ENCODE data around the gene MTUS2.
"Not testable (repeated sequence)": the region's sequence is repeated elsewhere in the genome, so short reads cannot be mapped to it uniquely, and the experiment has no call there.

Gene MTUS2

DNA sequence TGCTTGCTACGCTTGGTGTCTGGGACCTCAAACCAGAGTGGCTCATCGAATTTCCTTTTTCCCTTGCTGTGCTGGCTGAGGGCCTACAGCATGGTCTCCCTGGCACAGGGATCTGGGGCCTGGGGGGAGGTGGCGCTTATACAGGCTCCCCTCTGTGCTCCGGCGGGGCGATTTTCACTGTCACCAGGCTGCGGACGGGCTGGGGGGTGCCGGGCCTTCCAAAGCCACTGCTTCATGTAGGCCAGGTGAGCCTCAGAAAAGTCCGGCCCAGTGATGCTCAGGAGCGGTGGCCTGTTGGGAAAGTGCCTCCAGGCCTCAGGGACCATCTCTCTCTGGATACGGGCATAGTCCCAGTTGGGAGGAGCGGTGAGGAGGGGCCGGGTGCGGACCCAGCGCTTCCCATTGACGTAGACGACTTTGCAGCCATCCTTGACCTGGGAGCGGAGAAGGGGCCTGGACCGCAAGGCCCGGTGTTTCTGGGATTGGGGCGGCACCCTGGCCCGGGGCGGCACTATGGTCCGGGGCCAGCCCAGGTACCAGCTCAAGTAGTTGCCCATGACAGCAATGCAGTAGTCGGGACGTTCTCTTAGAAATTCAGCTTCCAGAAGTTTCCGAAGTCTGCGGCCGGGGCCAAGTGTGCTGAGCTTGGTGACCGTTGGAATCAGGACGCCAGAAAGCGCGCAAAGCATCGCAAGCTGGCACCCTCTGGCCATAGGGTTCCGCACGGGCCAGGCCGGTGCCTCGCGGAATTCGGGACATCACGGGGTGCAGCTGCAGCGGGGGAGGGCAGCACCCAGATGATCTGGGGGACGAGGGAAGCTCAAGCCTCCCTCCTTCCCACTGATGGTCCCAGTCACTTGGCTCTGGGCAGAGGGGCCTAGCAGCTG lies 519.5 kb downstream of the MTUS2 start:
- no peak for DNase-seq

DNA sequence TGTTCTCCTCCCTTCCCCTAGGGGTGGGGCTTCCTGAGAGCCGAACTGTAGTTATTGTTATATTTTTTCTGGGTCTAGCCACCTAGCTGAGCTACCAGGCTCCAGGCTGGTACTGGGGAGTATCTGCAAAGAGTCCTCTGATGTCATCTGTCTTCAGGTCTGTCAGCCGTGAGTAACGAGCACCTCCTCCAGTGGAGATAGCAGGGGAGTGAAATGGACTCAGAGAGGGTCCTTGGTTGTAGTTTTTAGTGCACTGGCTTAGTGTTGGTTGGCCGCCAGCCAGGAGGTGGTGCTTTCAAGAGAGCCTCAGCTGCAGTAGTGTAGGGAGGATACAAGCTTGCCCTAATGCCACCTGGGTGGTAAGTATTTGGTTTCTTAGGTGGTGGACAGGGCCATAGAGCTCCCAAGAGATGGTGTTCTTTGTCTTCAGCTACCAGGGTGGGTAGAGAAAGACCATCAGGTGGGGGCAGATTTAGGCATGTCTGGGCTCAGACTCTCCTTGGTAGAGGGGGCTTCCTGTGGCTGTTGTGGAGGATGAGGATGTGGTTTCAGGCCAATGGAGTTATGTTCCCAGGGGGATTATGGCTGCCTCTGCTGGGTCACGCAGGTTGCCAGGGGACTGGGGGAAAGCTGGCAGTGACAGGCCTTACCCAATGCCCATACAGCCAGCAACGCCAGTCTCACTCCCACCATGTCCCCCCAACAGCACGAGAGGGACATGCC lies 525.9 kb downstream of the MTUS2 start:
- not testable (repeated sequence) for DNase-seq

DNA sequence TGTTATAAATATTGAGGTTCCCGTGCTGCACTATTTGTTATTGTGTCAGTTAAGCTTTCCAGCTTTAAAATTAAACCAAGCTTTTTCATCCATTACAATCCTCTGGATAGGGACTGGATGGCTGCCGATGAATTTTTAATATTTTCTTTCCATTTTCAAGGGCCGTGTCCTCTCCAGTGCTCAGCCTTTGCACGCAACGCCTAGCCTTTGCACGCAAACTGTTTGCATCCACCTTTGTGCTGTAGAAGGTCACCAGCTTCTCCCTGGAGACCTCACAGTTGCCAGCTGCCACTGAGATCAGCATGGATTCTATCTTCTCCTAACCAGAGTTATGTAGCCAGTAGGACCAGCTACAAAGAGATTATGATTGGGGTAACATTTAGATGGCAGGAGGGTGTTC lies 534.9 kb downstream of the MTUS2 start:
- no peak for DNase-seq

DNA sequence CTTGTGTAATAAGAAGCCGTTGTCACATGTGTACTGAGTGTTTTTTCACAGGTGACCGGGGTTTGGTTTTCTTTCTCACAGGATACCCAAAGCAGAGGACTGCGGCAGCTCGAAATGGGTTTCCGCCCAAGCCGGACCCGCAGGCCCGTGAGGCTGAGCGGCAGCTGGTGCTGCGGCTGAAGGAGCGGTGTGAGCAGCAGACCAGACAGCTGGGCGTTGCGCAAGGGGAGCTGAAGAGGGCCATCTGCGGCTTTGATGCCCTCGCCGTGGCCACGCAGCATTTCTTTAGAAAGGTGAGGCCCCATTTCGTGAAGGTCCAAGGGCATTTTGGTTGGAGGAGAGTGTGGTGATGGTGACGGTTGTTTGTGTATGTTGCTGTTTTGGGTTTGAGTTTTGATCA lies 539.0 kb downstream of the MTUS2 start:
- DNase-seq: no peak

DNA sequence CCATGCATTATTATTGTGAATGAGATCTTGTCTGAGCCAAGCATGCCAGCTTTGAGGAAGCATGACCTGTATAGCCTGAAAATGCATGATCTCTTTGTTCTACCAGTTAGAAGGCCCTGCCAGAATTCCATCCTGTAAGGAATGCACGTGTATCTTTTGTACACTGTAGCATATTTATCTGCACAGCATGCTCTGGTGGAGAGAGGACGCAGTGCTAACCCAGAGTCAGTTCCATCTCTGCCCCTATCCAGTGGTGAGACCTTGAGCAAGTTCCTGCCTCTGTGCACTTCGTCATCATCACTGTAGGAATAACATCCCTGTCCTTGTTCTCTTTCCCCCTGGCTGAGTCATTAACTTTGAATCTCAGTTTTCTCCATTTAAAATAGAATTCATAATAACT lies 541.6 kb downstream of the MTUS2 start:
- DNase-seq: no peak

DNA sequence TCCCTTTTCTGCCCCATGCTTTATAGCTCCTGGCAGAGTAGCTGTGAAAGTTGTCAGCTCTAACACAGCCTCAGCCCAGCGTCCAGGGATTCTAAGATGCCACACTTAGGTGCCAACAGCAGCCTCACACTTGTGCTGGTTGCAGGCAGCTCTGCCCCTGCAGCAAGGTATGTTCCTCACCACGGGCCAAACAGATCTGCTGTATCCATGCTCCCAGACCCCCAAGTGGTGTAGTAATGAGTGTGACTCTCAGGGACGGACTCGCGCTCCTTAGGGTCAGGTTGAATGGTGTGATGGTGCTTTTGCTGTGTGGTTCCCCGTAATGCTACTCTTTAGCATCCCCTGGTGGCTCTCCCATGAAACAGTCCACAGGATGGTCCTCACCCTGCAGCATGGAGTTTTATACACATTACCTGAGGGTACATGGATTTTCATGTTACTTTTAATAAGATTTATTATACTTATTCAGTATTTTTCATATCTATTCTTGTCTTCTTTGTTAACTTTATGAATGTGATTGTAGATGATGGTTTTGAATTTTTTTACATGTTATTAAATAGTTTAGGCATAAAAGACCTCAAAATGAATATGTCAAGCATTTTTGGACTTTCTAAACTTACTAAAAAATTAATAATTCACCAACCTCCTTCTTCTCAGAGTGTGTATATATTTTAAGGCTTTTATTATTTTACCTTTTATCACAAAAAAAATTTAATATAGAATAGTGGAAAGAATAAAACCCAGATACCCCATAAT lies 542.9 kb downstream of the MTUS2 start:
- DNase-seq: peak; percentile 3

DNA sequence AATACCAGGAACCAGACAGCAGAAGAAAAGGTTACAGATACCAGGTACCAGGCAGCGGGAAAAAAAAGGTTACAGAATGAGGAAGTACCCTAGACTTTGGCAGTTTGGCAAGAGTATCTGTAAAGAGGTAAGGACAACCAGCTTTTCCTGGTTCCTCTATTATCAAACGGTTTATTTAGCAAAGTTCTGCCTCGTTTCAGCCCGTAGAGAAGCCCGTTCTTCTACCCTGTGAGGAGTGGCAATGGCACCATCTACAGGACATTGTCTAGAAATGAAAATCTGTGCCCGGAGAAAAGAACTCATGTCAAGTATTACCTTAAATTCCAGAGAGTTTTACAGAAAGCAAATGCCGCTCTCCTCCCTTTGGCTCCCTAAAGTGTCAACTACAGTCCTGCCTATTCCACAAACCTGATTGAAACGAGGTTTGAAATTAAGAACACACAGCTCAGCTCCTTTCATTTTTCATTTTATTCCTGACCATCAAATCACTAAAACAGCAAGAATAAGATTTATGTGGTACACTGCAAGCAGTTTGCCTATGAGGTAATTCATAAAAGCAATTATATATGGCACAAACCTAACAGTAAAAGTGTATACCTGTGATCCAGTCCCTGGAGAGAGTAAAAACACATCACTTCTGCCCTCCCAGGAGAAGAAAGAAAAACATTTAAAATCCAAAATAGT lies 549.1 kb downstream of the MTUS2 start:
- DNase-seq: no peak

DNA sequence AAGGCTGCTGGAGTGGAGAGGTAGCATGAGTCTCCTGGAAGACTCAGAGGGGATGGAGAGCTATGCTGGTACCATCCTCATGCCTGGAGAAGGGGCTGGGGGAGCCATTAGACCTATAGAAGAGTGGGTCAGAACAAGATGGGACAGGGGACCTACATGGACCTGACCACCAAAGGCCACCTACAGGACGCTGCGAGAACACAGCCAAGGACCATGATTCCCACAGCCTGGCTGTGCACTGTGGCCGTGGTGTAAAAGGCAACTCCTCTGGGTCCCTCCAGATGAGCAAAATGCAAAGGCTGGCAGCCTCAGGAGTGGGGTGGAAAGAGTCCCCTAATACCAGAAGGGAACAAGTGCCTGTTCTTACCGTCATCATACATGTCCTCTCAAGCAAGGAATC lies 559.1 kb downstream of the MTUS2 start:
- DNase-seq: no peak

DNA sequence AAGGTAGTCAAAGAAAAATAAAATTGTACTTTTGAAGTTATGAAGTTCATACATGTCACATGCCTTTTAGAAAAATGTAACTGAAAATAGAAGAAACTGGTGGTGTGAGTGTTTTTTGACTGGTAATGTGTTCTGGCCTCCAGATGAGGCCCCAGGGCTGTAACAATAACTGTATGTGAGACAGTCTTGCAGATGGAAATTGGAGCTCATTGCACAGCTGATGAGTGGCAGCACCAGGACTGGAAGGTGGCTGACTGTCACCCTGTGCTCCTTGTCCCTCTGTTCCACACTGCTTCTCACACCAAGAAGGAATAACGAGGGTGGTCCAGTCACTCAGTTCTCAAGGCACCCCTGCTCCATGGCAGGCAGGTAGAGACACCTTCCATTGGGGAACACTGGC lies 559.7 kb downstream of the MTUS2 start:
- no peak for DNase-seq

DNA sequence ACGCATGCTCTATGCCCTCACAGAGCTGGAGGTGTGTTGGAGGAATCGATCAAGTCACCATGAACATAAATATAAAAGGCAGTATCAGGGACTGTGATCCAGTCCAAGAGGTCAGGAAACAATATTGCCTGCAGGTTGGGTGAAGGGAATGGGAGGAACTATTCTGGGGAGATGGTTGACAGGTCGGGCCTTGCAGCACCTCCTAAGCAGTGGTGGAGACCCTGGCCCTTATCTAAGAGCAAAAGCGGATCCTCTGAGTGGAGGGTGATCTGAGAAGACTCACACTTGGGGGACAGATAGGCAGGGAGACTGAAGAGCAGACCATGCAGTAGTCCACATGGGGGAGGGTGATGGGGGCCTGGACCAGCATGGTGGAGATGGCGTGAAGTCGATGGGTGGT lies 561.9 kb downstream of the MTUS2 start:
- DNase-seq: no peak

DNA sequence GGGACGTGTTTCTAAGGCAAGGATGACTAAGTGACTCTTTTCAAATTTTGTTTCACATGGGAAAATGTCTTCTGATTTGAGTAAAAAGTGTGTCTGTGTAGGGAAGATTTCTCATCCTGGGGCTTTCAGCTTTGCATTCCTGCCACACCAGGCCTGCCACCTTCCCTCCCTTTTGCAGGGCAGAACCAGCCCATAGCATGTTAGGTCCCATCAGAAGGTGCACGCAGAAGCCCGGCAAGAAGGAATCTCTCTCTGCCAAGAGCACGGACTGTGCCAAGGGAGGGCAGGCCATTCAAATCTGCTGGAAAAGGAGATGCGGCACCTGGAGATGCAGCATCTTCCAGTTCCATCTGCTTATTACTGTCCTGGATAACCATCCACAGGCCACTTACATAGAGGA lies 563.3 kb downstream of the MTUS2 start:
- DNase-seq: no peak

DNA sequence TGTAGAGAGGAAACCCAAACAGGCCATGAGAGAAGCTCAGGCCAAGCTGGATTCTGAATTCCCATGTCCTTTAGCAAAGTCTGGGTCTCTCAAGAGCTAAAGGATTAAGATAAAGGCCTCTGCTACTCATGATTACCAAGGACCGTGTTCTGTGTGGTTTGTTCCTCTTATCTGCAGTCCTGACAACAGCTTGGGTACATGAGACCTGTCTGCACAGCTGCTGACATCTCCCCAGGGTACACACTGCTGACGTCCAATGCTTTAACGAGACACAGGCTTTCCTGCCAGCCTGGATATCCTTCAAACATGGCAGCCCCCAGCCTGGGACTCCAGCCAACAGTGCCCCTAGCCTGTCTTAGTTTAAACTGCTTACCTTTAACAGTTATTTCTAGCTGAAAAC lies 564.3 kb downstream of the MTUS2 start:
- no peak for DNase-seq

DNA sequence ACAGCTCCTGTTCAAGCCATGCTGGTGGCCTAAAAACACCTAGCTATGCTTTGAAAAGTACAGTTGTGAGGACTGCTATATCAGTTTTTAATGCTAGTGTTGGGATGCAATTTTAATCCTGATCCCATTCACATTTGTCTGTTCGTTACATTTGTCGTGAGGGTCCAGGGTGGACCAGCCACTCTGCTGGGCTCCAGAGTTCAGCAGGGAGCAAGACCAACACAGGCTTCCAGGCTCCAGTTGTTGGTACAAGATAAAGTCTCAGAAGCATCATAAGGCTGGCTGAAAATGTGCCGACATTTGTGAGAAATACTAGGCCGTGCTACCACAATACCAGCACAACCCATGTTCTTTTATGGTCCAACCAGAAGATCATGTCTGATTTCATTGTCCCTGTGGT lies 564.7 kb downstream of the MTUS2 start:
- DNase-seq: no peak

DNA sequence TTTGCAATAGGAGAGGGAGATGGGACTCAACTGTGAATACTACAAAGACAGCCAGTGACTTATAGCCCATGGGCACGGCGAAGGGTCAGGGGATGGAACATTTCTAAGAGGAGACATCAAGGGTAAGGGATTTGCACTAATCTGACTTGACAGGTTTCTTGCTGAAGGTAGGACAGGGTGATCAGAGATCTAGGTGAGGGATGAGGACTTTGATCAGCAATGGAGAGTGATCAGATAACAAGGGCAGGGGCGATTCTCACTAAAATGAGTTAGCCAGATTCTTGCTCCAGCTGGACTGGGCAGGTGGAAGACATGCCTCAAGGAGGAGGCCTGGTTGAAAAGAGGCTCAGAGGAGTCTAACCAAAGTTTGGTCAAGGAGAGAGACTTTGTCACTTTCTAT lies 566.1 kb downstream of the MTUS2 start:
- DNase-seq: no peak

DNA sequence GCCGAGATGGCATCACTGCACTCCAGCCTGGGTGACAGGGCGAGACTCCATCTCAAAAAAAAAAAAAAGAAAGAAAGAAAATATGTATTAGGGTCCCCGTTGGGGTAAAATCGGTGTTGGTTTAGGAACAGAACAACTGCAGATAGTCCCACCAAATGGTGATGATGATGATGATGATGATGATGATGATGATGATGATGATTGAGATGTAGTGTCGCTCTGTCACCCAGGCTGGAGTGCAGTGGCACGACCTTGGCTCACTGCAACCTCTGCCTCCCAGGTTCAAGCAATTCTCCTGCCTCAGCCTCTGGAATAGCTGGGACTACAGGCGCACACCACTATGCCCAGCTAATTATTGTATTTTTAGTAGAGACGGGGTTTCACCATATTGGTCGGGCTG lies 570.5 kb downstream of the MTUS2 start:
- not testable (repeated sequence) for DNase-seq

DNA sequence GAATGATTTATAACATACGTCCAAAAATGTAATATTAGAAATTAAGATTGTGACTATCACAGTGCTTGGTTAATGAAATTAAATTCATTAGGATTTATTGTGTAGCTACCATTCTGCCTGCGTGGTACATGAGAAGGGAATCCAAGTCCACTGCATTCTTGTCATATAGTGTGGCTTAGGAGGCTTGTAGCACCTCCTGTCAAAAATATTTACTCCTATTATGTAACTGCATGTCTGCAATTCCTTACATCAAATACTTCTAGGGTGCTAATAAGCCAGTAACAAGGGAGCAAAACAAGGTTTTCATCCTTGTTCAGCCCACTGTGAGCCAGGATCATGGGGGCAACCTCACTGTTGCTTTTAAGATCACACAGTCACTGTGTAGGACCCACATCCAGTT lies 576.3 kb downstream of the MTUS2 start:
- no peak for DNase-seq

DNA sequence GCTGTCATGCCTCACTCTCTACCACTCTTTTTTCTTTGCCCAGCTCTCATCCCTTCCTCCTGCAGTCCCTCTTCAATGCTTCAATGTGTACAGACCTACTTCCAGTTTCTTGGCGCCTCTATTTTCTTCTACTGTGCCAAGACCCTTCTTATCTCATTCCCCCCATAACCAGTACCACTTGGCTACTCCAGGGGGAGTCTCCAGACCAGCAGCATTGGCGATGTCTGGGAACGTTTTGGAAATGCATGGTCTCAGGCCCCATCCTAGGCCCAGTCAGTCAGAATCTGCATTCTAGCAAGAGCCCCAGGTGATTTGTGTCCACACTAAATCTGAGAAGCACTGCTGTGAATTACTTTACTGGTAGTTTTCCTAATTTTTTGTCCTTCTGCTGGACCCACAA lies 577.1 kb downstream of the MTUS2 start:
- DNase-seq: no peak

DNA sequence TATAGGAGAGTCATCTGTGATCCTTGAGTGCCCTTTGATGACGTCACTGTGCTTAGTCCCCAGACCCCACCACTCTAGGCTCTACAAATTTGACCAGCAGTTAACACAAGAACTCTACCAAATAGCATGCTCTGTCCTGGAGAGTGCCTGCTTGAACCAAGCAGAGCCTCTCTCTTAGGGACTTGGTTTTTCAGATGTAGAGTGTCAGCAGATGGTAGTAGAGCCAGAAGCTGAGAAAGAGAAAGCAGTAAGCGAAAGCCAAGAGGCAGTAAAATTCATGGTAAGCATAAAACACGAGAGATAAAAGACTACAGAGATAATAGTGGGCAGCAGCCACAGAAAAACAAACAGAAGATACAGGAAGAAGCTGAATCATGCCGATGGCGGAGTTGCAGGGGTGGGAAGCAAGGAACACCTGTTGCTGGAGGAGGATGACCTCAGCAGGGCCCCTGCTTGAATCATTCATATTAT lies 582.1 kb downstream of the MTUS2 start:
- no peak for DNase-seq

DNA sequence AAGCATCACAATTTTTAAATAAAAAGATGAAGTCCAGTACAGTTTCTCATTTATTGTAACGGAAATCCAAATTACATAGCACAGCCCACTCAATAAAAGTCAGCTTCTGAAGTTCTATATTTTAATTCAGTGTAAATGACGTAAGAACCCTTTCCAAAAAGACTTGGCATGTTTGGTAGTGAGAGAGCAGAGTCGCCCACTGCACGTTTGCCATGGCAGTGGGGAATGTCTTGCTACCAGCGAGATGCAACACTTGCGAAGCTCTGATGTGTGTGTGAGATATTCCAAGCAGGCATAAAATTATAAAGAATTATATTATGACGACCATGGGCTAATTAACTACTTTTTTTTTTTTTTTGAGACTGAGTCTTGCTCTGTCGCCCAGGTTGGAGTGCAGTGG lies 585.3 kb downstream of the MTUS2 start:
- DNase-seq: no peak

DNA sequence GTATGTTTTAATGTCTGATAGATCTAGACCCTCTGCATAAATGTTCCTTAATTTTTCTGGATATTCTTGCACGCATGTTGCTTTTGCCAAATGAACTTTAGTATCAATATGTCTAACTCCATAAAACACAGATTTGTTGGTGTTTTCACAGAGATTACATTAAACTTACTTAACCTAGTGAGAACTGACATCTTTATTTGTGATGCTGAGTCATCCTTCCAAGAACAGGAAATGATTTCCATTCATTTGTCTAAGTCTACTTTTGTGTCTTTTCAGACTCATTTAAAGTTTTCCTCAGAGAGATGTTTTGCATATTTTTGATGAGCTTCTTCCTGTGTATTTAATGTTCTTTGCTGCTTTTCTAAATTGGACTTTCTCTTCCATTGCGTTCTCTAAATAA lies 591.3 kb downstream of the MTUS2 start:
- no peak for DNase-seq

DNA sequence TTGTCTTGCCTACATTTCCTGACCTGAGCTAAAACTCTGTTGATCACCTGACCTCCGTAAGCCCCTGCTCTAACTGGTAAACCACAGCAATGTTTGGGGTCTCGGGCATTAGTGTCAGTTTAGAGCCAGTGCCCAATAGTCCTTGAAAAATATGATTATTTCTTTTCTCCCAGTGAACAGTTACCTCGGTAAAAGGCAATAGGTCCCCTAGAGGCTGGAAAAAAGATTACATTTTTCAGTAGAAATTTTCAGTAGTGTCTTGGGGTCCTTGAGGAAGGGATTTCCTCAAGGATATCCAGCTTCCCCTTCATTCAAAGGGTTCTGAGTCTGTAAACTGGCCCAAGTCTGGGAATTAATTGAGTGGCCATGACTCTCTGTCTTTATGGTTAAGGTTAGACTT lies 597.9 kb downstream of the MTUS2 start:
- no peak for DNase-seq

DNA sequence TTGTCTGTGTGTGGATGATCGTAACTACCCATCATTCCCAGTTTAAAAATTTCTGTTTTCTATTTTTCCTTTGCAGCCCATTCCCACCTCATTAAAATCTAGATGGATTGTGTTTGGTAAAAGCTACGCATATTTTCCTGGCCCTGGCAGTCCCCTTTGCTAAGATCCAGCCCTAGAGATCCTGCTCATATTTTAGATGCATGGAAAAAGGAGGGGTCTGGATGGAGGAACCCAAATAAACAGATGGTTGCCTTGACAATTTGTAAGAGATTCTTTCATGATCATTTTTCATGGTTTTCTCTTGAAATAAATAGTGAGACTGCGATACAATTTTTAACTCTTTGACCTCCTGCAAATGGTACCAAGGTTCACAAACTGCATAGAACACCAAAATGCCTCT lies 601.0 kb downstream of the MTUS2 start:
- DNase-seq: no peak

DNA sequence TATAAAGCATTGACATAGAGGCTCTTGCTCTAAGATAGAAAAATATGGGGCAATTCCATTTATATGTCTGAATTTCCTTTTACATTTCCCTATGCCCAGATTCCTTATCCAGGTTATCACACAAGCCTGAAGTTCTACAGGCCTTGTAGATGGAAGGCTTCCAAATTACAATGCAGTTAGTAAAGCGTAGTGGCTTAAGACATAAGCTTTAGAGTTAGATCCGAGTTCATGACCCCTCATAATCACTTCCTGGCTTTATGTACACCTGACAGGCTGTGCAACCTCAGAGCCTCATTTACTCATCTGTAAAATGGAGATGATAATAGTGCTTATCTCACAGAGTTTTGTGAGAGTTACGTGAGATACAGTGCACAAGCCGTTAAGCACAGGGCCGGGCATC lies 601.9 kb downstream of the MTUS2 start:
- DNase-seq: no peak
